Subcutaneous abdominal adipose tissue (tissue), 5 donors: ENCODE results near the gene PHF23.
A peak's percentile ranks its signal among the peaks of the same experiment; 100 is the strongest.

ENCODE experiments used
- H3K27ac ChIP-seq: one replicate; pipeline ENCODE4 v1.7.0; 2013; ENCODE audit warnings: low read depth, mild to moderate bottlenecking, inconsistent platforms, low read length, moderate library complexity
- H3K27me3 ChIP-seq, 5 donors: one replicate each; pipeline ENCODE4 v1.7.0; 2013; ENCODE audit warnings: low read length in 5 of 5, inconsistent platforms in 1 of 5; ENCODE audit not compliant: control insufficient read depth in 5 of 5, insufficient read depth in 4 of 5
- H3K36me3 ChIP-seq, 5 donors: one replicate each; pipeline ENCODE4 v1.7.0; 2013; ENCODE audit warnings: low read length in 5 of 5; ENCODE audit not compliant: control insufficient read depth in 5 of 5, insufficient read depth in 5 of 5
- H3K4me1 ChIP-seq, 5 donors: one replicate each; pipeline ENCODE4 v1.7.0; 2013; ENCODE audit warnings: low read length in 5 of 5, mild to moderate bottlenecking in 3 of 5, moderate library complexity in 1 of 5; ENCODE audit not compliant: control insufficient read depth in 5 of 5, insufficient read depth in 5 of 5
- H3K4me3 ChIP-seq, 5 donors: one replicate each; pipeline ENCODE4 v1.7.0; 2013; ENCODE audit warnings: low read length in 5 of 5, low read depth in 1 of 5
- H3K9ac ChIP-seq, 5 donors: one replicate each; pipeline ENCODE4 v1.7.0; 2013; ENCODE audit warnings: low read length in 5 of 5, mild to moderate bottlenecking in 4 of 5, moderate library complexity in 3 of 5
- H3K9me3 ChIP-seq, 5 donors: one replicate each; pipeline ENCODE4 v1.7.0; 2013; ENCODE audit warnings: low read length in 5 of 5; ENCODE audit not compliant: control insufficient read depth in 5 of 5
- donor health status: healthy.
- donor health status: healthy.
- donor health status: healthy.
- donor health status: healthy.
- donor health status: healthy.

The PHF23 gene

DNA sequence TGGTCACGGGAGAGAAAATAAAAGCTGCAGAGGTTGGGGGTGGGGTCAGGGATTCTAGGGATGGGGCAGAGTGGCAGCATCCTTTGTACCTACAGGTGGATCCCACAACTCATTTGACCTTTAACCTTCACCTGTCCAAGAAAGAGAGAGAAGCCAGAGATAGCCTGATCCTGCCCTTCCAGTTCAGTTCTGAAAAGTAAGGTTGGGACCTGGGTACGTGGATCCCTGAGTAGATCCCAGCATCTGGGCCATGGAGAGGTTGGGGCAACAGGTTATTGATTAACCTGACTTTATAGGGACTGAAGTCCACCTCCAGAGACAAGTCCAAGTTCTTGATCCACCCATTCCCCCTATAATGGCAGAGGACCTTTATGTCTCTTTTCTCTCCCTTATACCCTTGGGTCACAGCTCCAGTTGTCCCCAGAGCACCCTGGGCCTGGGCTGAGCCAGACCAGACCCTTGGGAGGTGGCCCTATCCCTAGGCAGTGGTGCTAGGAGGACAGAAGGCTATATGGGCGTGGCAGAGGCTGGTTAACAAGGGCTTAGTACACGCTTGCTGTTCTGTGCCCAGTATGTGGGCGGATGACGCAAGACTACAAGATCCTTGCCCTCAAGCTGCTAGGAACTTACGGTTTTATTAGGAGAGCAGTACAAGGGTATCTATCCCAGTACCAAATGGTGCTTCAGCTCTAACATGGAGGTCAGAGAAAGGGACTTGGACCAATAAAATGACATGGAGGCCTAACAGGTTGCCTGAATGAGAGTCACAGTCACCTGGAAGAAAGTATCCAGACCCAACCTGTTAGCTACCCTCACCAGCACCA is 19.7 kb upstream of the PHF23 start:
- Histone ChIP-seq H3K4me1 (peaks cover 0 to 47% (median 41%) of the 10 kb centered on the region in 5 donors), H3K27me3 (peaks cover 0 to 22% (median 14%) of the 10 kb centered on the region in 5 donors), H3K27ac (peak overlapping the region; percentile 59), H3K36me3 (peaks cover 8 to 55% (median 42%) of the 10 kb centered on the region in 5 donors), H3K9ac (peak overlapping the region in 1 of 5 donors; percentile 4), H3K9me3 (no peaks in the 10 kb centered on the region), H3K4me3 (no peak overlapping the region)

DNA sequence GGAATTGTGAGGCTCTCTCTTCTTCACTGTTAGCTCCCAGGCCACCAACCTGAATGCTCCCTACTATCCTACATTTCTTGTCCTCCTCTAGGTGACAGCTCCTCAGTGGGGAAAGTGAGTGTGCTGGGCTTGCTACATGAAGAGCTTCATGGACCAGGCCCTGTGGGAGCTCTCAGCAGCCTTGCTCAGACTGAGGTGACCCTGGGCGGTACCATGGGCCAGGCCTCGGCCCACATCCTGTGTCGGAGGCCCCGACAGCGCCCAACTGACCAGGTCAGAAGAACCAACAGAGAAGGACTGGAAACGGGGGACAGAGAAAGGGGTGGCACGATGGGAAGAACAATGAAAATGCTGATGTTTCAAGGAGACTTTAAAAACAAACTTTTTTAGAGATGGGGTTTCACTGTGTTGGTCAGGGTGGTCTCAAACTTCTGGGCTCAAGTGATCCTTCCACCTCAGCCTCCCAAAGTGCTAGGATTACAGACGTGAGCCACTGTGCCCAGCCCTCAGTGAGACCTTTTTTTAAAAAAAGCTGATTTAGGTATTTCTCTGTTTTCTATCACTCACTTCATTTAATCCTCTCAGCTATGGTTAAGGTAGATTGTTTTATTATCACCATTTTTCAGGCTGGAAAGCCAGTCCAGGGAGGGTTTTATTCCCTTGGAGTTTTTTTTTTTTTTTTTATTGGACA is 17.7 kb upstream of the PHF23 start:
- Histone ChIP-seq H3K27ac (no peak overlapping the region), H3K4me3 (no peak overlapping the region), H3K9me3 (no peaks in the 10 kb centered on the region), H3K27me3 (peaks cover 0 to 5% (median 0%) of the 10 kb centered on the region in 5 donors), H3K9ac (no peak overlapping the region), H3K36me3 (peaks cover 8 to 56% (median 42%) of the 10 kb centered on the region in 5 donors), H3K4me1 (peaks cover 2 to 42% (median 40%) of the 10 kb centered on the region in 5 donors)

DNA sequence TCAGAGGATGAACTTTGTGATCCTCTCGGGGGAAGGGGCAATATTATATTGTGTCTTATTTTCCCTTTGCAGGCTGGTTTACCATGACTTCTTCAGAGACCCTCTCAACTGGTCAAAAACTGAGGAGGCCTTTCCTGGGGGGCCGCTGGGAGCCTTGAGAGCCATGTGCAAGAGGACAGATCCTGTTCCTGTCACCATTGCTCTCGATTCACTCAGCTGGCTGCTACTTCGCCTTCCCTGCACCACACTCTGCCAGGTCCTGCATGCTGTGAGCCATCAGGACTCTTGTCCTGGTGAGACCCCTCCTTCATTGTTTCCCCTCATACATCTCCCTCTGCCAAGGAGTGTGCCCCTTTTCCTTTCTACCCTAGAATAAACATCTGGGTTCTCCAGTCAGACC is 15.3 kb upstream of the PHF23 start:
- H3K36me3 ChIP-seq: peaks cover 8 to 54% (median 42%) of the 10 kb centered on the region in 5 donors
- no peaks in the 10 kb centered on the region for H3K9me3 ChIP-seq
- H3K4me1 ChIP-seq: peaks cover 13 to 37% (median 35%) of the 10 kb centered on the region in 5 donors
- H3K27ac ChIP-seq: no peak overlapping the region
- H3K27me3 ChIP-seq: no peaks in the 10 kb centered on the region
- H3K9ac ChIP-seq: no peak overlapping the region
- no peak overlapping the region for H3K4me3 ChIP-seq

DNA sequence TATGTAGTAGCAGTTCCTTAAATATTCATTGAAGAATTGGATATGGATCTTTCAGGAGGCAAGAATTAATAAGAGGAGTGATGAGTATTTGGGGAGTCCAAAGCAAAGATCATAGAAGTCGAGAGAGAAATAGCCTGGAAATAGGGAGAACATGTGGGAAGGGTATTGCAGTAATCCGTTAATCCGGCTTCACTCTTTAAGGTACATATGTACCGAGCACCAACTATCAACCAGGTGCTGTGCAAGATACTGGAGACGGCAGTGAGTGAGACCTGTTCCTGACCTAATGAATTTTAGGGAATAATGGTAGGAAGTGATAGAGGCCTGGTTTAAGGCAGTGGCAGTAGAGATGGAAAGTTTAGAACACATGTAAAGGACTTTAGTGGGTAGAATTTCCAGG is 13.8 kb upstream of the PHF23 start:
- H3K9ac ChIP-seq: peak overlapping the region in 4 of 5 donors; percentile 88 to 99 (median 94)
- peak overlapping the region; percentile 83 to 95 (median 88) for H3K4me3 ChIP-seq
- H3K27ac ChIP-seq: peak overlapping the region; percentile 100
- peaks cover 13 to 39% (median 37%) of the 10 kb centered on the region in 5 donors for H3K4me1 ChIP-seq
- H3K9me3 ChIP-seq: no peaks in the 10 kb centered on the region
- no peaks in the 10 kb centered on the region for H3K27me3 ChIP-seq
- H3K36me3 ChIP-seq: peaks cover 8 to 40% (median 30%) of the 10 kb centered on the region in 5 donors

DNA sequence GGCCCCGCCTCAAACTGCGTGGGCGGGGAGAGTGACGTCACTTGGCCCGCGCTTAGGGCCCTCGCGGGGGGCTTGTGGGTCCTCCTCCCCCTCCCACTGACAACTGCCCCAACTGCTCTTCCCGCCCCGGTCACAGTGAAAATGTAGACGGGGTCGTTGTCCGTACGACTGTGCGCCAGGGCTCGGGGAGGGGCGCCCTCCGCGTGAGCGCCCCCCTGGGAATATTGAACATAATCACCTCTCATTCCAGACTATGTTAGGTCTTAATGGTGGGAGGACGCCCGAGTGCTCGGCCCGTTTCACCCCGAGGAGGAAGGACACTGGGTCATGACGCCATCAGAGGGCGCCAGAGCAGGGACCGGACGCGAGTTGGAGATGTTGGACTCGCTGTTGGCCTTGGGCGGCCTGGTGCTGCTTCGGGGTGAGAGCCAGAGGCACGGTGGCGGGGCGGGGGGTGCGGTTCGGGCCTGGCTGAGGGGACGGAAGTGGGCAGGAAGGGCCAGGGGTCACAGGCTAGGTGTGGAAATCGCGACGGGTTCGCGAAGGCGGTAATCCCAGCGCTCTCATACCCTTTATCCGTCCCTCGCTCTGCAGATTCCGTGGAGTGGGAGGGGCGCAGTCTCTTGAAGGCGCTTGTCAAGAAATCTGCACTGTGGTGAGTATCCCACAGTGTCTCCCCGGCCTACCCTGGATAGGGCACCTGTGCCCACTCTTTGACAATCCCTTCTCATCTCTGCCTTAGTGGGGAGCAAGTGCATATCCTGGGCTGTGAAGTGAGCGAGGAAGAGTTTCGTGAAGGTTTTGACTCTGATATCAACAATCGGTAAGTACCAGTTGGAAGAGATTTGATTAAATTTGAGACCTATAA is 13.2 kb upstream of the PHF23 start, which contains the start of gene ELP5:
Gene ELP5, plus strand, starts transcription at position 40 of the 868 bp plus-strand sequence. Its CDS starts 336 bp downstream, at position 376.
- Histone ChIP-seq H3K36me3 (peaks cover 8 to 33% (median 26%) of the 10 kb centered on the region in 5 donors), H3K27me3 (no peaks in the 10 kb centered on the region), H3K4me3 (peak within 1 kb of the TSS; percentile 83 to 95 (median 88)), H3K27ac (peak within 1 kb of the TSS; percentile 100), H3K9me3 (no peaks in the 10 kb centered on the region), H3K4me1 (peaks cover 13 to 39% (median 37%) of the 10 kb centered on the region in 5 donors), H3K9ac (peak within 1 kb of the TSS; percentile 87 to 99 (median 92))

DNA sequence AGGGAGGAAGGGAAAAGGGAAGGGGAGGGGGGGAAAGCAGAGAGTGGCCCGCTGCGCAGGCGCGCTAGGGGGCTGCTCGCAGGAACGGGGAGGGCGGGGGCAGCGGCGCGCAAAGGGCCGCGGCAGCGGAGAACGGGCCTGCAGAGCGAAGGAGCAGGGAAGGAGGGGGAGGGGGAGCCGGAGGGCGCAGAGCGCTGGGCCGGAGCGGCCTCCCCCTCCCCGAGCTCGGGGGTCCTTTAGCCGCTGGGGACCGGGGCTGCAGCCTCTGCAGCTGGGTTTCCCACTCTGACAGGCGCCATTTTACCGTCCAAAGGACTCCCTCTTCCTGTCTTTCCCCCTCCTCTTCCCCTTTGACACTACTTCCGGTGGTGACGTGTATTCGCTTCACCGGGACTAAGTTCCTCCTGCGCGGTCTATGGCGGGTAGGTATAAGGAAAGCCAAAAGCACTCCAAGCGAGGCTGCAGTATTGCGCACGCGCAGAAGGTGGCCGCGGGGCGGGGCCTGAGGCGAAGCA is 12.5 kb upstream of the PHF23 start, which contains the start of gene CTDNEP1:
Gene CTDNEP1, minus strand, starts transcription at position 74 of the 515 bp plus-strand sequence. CDS start 438 bp downstream, outside the sequence.
- Histone ChIP-seq H3K27me3 (no peaks in the 10 kb centered on the region), H3K36me3 (peaks cover 8 to 31% (median 22%) of the 10 kb centered on the region in 5 donors), H3K4me3 (peak within 1 kb of the TSS; percentile 83 to 95 (median 88)), H3K9ac (peak within 1 kb of the TSS; percentile 88 to 99 (median 92)), H3K4me1 (peaks cover 13 to 39% (median 37%) of the 10 kb centered on the region in 5 donors), H3K9me3 (no peaks in the 10 kb centered on the region), H3K27ac (peak within 1 kb of the TSS; percentile 100)

DNA sequence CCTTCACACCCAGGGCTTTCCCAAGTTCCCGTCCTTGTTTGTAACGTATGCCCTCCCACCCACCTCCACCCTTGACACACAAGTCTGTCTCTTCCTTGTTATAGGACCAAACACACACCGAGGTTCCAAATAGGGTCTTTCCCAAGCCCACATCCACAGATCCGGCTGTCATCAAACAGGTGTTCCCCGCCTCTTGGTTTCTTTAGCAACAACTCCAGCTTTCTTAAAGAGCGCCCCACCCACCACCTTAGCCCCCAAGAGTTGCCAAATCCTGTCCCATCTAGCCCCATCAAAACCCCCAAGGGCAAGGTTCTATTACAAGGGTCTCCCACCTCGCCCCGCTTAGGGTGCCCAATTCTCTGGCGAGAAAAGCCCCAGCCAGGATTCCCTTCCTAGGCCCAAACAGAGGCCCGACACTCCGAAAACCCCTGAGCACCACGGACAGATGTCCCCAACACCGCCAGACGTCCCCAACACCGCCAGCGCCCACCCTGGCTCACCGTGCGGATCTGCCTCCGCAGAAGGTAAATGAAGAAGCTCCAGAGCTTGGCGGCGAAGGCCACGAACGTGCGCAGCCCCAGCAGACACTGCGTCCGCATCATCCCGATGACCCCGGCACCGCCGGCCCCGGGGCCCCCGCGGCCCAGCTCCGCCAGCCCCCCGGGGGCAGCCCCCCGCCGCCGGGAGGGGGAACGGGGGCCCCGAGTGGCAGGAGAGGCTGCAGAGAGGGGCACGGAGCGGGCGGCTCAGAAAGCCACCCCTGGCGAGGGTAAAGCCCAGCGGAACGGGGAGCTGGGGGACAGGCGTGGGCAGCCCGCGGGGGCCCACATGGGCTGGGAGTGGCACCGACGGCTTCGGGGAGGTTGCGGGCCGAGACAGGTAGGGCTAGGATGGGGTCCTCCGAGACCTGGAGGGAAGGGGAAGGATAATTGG is 11.7 kb upstream of the PHF23 start:
- H3K36me3 ChIP-seq: peaks cover 11 to 32% (median 22%) of the 10 kb centered on the region in 5 donors
- peaks cover 13 to 39% (median 37%) of the 10 kb centered on the region in 5 donors for H3K4me1 ChIP-seq
- peak overlapping the region; percentile 100 for H3K27ac ChIP-seq
- H3K4me3 ChIP-seq: peak overlapping the region; percentile 78 to 95 (median 86)
- no peaks in the 10 kb centered on the region for H3K9me3 ChIP-seq
- H3K9ac ChIP-seq: peak overlapping the region; percentile 87 to 94 (median 90)
- H3K27me3 ChIP-seq: no peaks in the 10 kb centered on the region

DNA sequence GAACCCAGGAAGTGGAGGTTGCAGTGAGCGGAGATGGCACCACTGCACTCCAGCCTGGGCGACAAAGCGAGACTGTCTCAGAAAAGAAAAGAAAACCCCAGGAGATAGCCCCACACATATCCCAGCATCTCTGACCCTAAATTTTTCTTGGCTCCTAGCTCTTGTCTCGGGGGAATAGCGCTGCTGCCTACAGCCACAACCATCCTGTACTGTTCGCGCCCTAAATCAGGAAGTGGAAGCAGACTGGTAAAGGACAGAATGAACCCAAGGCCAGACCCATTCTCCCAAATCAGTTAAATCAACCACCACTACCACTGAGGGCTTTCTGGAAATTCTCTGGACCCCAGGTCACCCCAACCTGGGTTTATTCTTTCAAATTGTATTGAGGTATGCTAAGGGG is 10.6 kb upstream of the PHF23 start:
- Histone ChIP-seq H3K27ac (peak overlapping the region; percentile 100), H3K4me1 (peaks cover 13 to 39% (median 37%) of the 10 kb centered on the region in 5 donors), H3K9ac (peak overlapping the region; percentile 87 to 94 (median 90)), H3K4me3 (peak overlapping the region; percentile 78 to 95 (median 86)), H3K36me3 (peaks cover 9 to 27% (median 22%) of the 10 kb centered on the region in 5 donors), H3K9me3 (no peaks in the 10 kb centered on the region), H3K27me3 (no peaks in the 10 kb centered on the region)
